Mesenteric fat pad (tissue), 1 donor: ENCODE data around the gene SCRG1. TPM values are rescaled to one million over a fixed set of nuclear protein-coding genes. Genes with fewer than 3 reads are reported as not detected.
A peak's percentile ranks its signal among the peaks of the same experiment; 100 is the strongest.

Experiments used
- DNase-seq: peaks from one replicate; pipeline ENCODE4 v3.0.0-alpha.2; 2020; ENCODE audit warnings: low spot score
- total RNA-seq: library from RNA; stranded (reverse); fragmentation: NEBNext Ultra II Directional; extraction: Animal tissue kit (Norgen Biotek cat#: 25700); gene quantifications from one replicate; pipeline ENCODE4 v1.2.1, GENCODE V29; 2021
- donor health status: DM: yes; HTN: yes; CAD: no.

SCRG1 gene
- total RNA-seq, 1 donor from 2014 or later, result 1.1 TPM

- no peak for DNase-seq
These were observed 12.3 kb upstream of the SCRG1 start for GRCh38 chr4:173411106-173411693.

GRCh38 chr4:173410079-173410478 is 11.2 kb upstream of the SCRG1 start:
- DNase-seq, result no peak

GRCh38 chr4:173405840-173406606 is 7.1 kb upstream of the SCRG1 start:
- no peak for DNase-seq

GRCh38 chr4:173404296-173404865 is 5.5 kb upstream of the SCRG1 start:
- no peak for DNase-seq

- DNase-seq, result no peak
These were observed 4.1 kb upstream of the SCRG1 start for GRCh38 chr4:173403051-173403450.

GRCh38 chr4:173401063-173401462 is 2.1 kb upstream of the SCRG1 start:
- DNase-seq, result no peak

GRCh38 chr4:173398220-173398619 is 696 bp downstream of the SCRG1 start:
- DNase-seq, result no peak

- DNase-seq, result no peak
These were observed 1.3 kb downstream of the SCRG1 start for GRCh38 chr4:173397604-173398003.

- DNase-seq, result no peak
These were observed 7.2 kb downstream of the SCRG1 start for GRCh38 chr4:173391701-173392100.

GRCh38 chr4:173386751-173387150 is 12.2 kb downstream of the SCRG1 start:
- no peak for DNase-seq

- no peak for DNase-seq
These were observed 16.6 kb downstream of the SCRG1 start for GRCh38 chr4:173382349-173382748.

- DNase-seq, result no peak
These were observed 17.3 kb downstream of the SCRG1 start for GRCh38 chr4:173381610-173382009.

- no peak for DNase-seq
These were observed 17.9 kb downstream of the SCRG1 start for GRCh38 chr4:173380987-173381386.

GRCh38 chr4:173379929-173380328 is 19.0 kb downstream of the SCRG1 start:
- no peak for DNase-seq

- no peak for DNase-seq
These were observed 24.3 kb downstream of the SCRG1 start for GRCh38 chr4:173374588-173374987.

- peak; percentile 92 for DNase-seq
These were observed 27.4 kb downstream of the SCRG1 start for GRCh38 chr4:173371292-173372192.

GRCh38 chr4:173370477-173371291 is 28.2 kb downstream of the SCRG1 start, which contains the start of gene SAP30:
SAP30 (plus strand) TSS chr4:173370954; CDS start chr4:173371183, 229 bp downstream.
- DNase-seq, result peak; percentile 99

- DNase-seq, result no peak
These were observed 28.8 kb downstream of the SCRG1 start for GRCh38 chr4:173370130-173370476.

- DNase-seq, result no peak
These were observed 31.0 kb downstream of the SCRG1 start for GRCh38 chr4:173367946-173368345.

- DNase-seq, result no peak
These were observed 31.6 kb downstream of the SCRG1 start for GRCh38 chr4:173367285-173367684.
